SHP77 treated with DMSO at 0.1 percent for 48 hours (cell line): ENCODE data around the gene SATB1.
A peak's percentile ranks its signal among the peaks of the same experiment; 100 is the strongest.

ENCODE experiments used
- DNase-seq: peaks from one replicate; lab custom pipeline; 2025; lab: John Stamatoyannopoulos, UW

The SATB1 gene

GRCh38 chr3:18401300-18401961 is 23.7 kb downstream of the SATB1 start:
- no peak for DNase-seq

- no peak for DNase-seq
These were observed 26.7 kb downstream of the SATB1 start for GRCh38 chr3:18398448-18398847.

GRCh38 chr3:18396428-18396827 is 28.7 kb downstream of the SATB1 start:
- DNase-seq = no peak

GRCh38 chr3:18394384-18394995 is 30.6 kb downstream of the SATB1 start:
- no peak for DNase-seq

- DNase-seq = no peak
These were observed 31.2 kb downstream of the SATB1 start for GRCh38 chr3:18393906-18394305.

- DNase-seq = no peak
These were observed 35.0 kb downstream of the SATB1 start for GRCh38 chr3:18390024-18390660.

GRCh38 chr3:18389108-18389733 is 35.9 kb downstream of the SATB1 start:
- DNase-seq = peak; percentile 17

- no peak for DNase-seq
These were observed 38.8 kb downstream of the SATB1 start for GRCh38 chr3:18386274-18386890.

- no peak for DNase-seq
These were observed 39.4 kb downstream of the SATB1 start for GRCh38 chr3:18385706-18386105.

GRCh38 chr3:18382760-18383369 is 42.3 kb downstream of the SATB1 start:
- no peak for DNase-seq

- no peak for DNase-seq
These were observed 45.5 kb downstream of the SATB1 start for GRCh38 chr3:18379647-18380046.

- no peak for DNase-seq
These were observed 46.9 kb downstream of the SATB1 start for GRCh38 chr3:18378218-18378617.

GRCh38 chr3:18376682-18377081 is 48.5 kb downstream of the SATB1 start:
- DNase-seq = no peak

- no peak for DNase-seq
These were observed 52.2 kb downstream of the SATB1 start for GRCh38 chr3:18372786-18373405.

GRCh38 chr3:18370672-18371071 is 54.5 kb downstream of the SATB1 start:
- peak; percentile 14 for DNase-seq

GRCh38 chr3:18369551-18370185 is 55.5 kb downstream of the SATB1 start:
- peak; percentile 27 for DNase-seq

GRCh38 chr3:18366258-18366657 is 58.9 kb downstream of the SATB1 start:
- no peak for DNase-seq

- DNase-seq = no peak
These were observed 61.8 kb downstream of the SATB1 start for GRCh38 chr3:18363338-18363737.

GRCh38 chr3:18357747-18358146 is 67.4 kb downstream of the SATB1 start:
- no peak for DNase-seq

GRCh38 chr3:18355832-18356231 is 69.3 kb downstream of the SATB1 start:
- DNase-seq = no peak

- DNase-seq = no peak
These were observed 70.4 kb downstream of the SATB1 start for GRCh38 chr3:18354701-18355100.
